Left colon (tissue), 2 donors: ENCODE data around the gene LRRC45. TPM values are rescaled to one million over a fixed set of nuclear protein-coding genes. Genes with fewer than 3 reads are reported as not detected.

Experiments
- ATAC-seq: fragments of 200-7000 bp; cut with Tn5 transposase; one replicate; pipeline ENCODE4 v1.9.1; 2020; ENCODE audit warnings: mild to moderate bottlenecking, moderate library complexity
- DNase-seq, 2 donors: peaks; one replicate each; pipeline ENCODE4 v3.0.0-alpha.2; 2020
- intact Hi-C, 2 donors: fragments of 100-400 bp; cut with DNase I in 1 of 2; cut with micrococcal nuclease in 1 of 2; formaldehyde crosslinking; loops; one replicate each; pipeline versions ENCODE4 v1.11.2 to v1.14.0; 2022; cut with DNase I, micrococcal nuclease
- total RNA-seq, 2 donors: library from RNA; stranded (reverse); fragmentation: NEBNext Ultra II Directional; extraction: Animal tissue kit (Norgen Biotek cat#: 25700); gene quantifications; one replicate each; pipeline ENCODE4 v1.2.1, GENCODE V29; 2021
- donor health status: DM: no; HTN: no; CAD: no.
- donor health status: DM: yes; HTN: yes; CAD: no.

Gene LRRC45
- total RNA-seq, 2 donors from 2014 or later = 14.2 to 20.8 TPM

DNA sequence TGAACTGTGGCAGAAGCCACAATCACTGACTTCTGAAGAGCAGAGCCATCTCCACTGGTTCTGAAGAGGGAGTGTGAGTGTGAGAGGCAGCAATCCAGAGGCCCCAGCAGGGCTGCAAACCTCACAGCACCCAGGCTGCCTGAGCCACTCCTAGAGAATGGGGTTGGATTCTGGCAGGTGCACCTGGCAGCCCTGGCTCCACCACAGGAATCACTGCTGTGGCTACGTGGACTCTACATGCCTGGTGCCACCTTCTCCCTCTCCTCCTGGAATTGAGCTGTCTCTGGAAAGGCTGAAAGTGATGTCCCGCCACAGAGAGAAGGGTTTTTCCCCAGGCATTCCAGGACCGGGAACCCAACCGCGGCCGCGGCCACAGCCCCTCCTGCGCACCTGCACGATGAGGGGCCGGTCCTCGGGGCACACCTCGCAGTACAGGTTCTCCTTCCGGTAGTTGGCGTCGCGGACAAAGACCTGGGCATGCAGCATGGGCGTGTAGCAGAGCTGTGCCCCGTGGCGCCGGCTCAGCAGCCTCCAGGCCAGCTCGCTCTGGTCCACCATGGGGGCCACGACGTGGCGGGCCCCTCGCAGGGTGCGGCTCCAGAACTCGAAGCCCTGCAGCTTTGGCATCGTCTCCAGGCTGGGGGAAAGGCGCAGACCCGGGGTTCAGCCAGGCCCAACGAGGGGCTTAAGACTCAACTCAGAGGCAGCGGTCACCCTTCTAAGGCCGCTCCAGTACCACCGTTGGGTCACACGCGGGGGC, 41.5 kb downstream of the LRRC45 start:
- DNase-seq = peak; percentile 52 to 68

DNA sequence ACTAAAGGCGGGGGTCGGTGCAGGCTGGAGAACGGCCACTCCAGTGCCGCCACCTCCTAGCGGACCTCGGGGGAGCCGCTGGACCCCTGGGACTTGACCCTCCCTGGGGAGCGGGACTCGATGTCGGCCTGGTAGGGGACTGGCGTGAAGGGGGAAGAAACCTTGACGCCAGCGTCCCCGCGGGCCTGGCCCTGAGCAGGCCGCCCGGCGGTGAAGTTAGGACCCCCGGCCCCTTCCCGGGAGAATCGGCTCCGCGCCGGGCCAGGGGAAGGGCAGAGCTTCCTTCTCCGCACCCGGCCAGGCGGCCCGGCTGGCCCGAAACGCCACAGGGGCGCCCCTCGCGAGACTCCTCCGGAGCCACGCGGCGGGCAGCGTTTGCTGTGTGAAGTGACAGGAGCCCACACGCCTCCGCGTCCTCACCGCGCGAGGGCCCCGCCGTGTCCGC, 42.1 kb downstream of the LRRC45 start:
- ATAC-seq (peak; percentile 33), DNase-seq (peak in 1 of 2 donors; percentile 32)
- intact Hi-C loops = no loop called here

More for the DNA sequence above, 41.5 kb downstream of the LRRC45 start:
- intact Hi-C loops = no loop called here
- peak; percentile 83 for ATAC-seq

DNA sequence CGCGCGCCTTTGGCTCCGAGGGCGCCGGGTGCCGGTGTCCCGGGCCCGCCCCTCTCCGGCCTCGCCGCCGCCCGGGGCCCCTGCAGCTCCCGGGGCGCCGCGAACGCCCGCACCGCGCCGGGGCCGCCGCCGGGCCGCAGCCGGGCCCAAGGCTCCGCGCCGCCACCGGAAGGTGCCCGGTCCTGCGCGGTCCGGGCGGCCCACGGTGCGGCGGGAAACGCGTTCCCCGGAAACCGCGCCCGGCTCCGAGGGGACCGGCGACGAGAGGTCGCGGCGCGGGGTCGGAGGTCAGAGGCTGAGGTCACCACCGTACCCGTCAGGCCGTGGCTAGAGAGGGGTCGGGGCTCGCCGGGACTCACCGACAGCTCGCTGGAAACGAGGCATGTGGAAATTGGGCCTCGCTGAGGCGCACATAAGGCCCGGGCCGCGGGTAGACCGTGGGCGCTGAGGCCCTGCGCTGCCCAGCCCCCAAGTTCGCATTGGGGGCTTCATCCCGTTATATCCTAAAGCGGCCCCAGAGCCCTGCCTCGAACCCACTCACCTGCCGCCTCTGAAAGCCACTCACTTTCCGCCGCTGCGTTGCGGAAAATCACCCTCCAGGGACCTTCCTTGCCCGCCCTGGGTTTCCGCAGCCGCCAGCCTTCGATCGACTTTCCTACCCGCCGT, 42.7 kb downstream of the LRRC45 start, which contains the start of gene DUS1L:
Gene DUS1L (minus strand): TSS at position 167 of the 666 bp plus-strand sequence. CDS start 745 bp downstream, outside the sequence.
- DNase-seq (peak in 1 of 2 donors; percentile 67), ATAC-seq (peak; percentile 69)
- intact Hi-C loops = no loop called here

DNA sequence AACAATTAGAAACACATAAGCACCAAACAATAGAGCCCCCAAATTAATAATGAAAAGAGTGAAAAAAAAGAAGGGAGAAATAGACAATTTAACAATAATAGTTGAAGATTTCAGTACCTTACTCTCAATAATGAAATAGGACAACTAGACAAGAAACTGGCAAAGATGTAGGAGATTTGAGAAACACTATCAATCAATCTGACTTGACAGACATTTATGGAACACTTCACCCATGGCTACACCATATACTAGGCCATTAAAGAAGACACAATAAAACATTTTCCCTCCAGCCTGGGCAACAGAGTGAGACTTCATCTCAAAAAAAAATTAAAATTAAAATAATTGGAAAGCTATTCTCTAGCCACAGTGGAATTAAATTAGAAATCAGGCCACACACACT, 47.5 kb downstream of the LRRC45 start:
- ATAC-seq (no peak), DNase-seq (no peak)
- intact Hi-C loops = no loop called here

DNA sequence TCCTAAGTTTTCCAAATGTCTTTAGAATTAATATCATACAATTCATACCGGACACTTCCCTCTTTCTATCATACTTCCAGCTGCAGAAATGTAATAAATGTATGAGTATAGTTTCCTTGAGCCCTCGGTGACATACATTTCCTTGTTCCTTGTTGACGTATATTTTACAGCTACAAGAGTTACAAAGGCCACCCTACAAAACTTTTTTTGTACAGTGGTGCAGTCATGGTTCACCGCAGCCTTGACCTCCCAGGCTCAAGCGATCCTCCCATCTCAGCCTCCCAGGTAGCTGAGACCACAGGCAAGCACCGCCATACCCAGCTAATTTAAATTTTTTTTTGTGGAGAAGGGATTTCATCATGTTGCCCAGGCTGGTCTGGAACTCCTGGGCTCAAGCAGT, 49.7 kb downstream of the LRRC45 start:
- intact Hi-C loops = no loop called here
- ATAC-seq (peak; percentile 94), DNase-seq (peak; percentile 54 to 65)

DNA sequence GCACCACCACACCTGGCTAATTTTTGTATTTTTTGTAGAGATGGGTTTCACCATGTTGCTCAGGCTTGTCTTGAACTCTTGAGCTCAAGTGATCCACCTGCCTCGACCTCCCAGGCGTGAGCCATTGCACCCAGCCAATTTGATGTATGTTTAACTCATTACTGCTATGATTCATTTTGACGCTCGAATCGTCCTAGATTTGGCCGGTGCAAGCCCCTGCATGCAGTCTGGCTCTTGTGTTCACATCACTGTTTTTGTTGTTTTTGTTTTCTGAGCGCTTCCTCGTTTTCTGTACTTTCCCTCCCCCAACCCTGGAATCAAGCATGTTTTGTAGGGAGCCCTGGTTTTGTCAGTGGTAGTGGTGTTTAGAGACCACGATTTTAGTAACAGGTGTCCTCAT, 50.3 kb downstream of the LRRC45 start:
- DNase-seq (no peak), ATAC-seq (no peak)
- intact Hi-C loops = no loop called here

DNA sequence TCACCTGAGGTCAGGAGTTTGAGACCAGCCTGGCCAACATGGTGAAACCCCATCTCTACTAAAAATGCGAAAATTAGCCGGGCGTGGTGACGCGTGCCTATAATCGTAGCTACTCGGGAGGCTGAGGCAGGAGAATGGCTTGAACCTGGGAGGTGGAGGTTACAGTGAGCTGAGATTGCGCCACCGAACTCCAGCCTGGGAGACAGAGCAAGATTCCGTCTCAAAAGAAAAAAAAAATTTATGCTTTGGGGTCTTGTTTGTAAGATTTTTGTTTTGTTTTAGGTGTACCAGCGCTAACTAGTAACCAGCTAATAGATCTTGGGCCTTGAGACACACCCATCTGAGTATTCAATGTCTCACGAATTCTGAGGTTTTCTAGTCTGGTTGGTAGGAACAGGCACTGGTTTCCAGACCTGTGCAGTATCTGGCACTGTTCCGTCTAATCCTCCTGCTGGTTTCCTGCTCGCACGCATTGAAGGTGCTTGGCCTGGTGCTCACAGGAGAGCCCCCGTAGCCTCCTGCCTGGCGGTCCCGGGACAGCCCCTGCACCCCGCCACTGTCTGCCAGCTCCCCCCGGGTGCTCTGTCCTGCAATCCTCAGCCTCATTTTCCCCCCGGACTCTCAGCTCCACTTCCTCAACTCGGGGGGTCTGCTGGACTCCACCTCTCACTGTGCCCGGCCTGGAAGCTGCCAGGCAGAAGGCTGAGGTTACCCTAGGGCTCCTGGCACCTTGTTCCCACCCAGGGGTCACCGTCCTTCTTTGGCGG, 53.1 kb downstream of the LRRC45 start:
- intact Hi-C loops = no loop called here
- ATAC-seq (no peak), DNase-seq (no peak)

DNA sequence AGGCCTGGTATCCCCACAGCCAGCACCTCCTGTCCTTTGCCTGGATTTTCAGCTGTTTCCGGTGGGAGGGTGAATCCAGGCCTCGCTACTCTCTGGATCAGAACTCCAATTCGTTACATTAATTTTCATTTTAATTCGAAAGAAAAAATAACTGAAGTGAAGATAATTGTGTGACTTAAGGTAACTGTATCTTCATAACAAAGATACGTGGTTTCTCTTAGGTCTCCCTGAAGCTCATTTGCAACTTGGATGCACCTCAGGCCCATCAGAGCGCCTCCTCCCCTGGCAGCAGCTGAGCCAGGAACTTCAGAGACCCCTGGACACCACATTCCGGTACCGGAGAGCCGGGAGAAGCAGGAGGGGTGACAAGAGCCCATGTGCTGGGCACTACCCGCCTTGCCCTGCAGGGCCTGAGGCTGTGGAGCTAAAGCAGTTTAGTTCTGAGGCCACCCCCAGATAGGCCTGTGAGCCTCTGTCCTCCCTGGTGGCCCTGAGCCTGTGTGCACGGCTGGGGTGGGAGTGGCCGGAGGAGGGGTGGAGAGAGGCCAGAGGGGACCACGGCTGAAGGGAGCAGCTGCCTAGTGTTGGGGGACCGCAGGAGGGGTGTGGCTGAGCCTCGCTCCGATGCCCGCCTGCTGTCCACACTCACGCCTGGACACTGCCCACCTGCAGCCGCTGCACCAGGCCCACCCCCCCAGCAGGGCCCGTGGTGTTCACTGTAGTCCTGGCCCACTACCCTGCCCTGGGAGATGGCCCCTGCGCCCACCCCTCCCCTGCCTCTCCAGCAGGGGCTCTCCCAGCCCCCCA, 53.9 kb downstream of the LRRC45 start:
- no peak for ATAC-seq
- DNase-seq = no peak
- intact Hi-C loops = no loop called here

DNA sequence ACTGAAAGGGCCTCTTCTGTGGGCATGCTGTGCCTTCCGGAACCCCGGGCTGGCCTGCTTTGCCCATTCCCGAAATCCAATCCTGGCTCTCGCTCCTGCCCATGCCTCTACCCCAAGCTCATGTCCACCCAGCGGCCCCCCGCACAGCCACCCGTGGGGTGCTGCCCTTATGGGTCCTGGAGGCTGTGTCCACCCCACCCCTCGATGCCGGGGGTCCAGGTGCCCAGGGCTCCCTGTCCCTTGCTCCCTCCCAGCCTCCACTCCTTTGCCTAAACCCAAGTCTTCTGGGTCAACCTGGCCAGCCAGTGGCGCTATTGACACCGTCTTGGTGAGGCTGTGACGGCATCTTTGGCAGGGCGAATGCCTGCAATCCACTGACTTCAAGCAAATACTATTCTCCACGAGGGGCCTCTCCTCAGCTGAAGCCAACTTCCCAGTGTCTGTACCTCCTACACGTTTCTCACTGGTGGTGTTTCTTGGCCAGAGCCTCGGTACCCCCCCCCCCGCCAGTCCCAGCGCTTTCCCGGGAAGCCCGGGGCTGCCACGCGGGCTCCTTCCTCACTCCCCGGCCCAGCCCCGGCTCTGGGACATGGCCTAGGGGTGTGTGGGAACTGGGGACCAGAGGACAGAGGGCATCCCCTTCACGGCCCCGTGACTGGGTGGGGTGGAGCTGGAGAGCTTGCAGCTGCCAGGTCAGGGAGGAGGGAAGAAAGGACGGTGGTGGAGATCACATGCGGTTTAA, 54.7 kb downstream of the LRRC45 start:
- no peak for ATAC-seq
- no peak for DNase-seq
- intact Hi-C loops = no loop called here

DNA sequence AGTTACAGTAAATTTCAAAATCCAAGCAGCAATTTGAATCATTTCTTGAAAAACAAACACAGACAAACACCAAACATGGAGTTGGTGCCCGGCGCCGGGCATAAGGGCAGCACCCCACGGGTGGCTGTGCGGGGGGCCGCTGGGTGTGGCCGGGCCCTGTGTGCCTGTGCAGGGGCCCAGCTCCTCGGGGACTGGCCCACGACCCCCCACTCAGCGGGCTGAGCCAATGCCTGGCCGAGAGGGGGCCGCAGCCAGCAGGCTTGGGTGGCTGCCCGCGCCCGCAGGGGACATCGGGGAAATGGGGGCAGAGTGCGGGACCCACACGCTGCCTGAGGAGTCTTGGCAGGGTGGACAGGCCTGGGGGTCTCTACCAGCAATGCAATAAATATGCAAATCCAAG, 55.3 kb downstream of the LRRC45 start:
- ATAC-seq (no peak), DNase-seq (no peak)
- intact Hi-C loops = no loop called here

DNA sequence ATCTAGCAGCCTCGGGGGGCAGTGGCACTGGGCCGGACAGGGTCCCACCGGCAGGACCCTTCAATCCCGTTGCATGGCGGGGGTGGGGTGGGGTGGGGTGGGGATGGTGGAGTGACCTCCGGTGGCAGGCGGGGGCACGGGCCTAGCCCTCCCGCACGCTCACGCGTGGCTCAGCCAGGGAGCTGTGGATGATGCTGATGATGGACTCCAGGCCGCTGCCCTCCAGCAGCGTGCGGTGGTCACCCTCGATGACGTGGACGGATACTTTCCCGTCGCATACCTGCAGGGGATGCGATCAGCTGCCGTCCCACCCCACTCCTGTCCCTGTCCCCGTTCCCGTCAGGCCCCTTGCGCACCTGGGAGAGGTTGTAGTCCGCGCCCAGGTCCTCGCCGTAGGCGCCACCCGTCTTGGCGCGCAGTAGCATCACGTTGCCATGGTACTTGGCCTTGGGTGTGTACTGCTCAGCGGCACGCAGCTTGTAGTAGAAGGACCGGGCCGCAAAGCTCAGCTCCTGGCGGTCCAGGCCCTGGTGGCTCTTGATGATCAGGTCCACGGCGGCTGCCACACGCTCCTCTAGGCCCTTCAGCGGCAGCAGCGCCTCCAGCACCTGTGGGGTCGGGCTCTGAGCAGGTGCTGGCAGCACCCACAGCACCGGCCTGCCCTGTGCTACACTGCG, 56.0 kb downstream of the LRRC45 start:
- ATAC-seq = no peak
- intact Hi-C loops = no loop called here
- DNase-seq = no peak

DNA sequence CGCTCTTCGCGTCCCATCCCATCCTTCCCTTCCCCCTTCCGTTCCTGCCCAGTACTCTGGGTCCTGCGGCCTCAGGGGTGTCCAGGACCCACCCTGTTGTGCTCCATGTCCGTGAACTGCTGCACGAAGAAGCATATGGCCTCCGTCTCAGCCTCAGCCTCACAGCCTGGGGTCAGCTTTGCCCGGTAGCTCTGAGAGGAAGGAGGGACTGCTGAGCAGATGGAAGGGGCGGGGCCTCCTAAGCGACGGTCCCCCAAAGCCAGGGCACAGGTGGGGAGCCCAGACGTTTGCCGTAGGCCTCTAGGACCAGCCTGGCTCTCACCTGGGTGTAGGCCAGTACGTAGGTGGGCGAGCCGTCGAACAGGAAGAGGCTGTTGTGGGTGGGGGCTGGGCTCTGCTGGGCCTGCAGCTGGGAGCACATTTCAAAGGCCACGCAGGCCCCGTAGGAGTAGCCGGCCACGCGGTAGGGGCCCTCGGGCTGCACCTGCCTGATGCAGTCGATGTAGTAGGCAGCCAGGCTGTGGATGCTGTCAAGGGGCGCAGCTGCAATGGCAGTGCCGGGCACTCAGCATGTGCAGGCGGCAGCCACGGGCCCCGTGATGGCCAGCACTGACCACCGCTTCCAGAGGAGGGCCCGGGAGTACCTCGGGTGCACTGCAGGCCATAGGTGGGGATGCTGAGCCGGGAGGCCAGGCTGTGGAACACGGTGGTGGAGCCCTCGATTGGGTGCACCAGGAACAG, 57.1 kb downstream of the LRRC45 start:
- no peak for ATAC-seq
- intact Hi-C loops = no loop called here
- no peak for DNase-seq

Other genes starting within 250 kb of the LRRC45 start
- under 1 TPM; 0.14 to 0.67 TPM for gene GCGR, start 219.2 kb upstream of the LRRC45 start, total RNA-seq
- gene MCRIP1, start 190.0 kb upstream of the LRRC45 start, total RNA-seq = 10 to 100 TPM; 16.4 to 30.4 TPM
- gene PPP1R27, start 188.3 kb upstream of the LRRC45 start, total RNA-seq = not detected
- gene P4HB, start 162.8 kb upstream of the LRRC45 start, total RNA-seq = 100 to 1,000 TPM; 560 to 669 TPM
- gene ARHGDIA, start 152.0 kb upstream of the LRRC45 start, total RNA-seq = 100 to 1,000 TPM; 447 to 500 TPM
- 10 to 100 TPM; 43.9 to 69.8 TPM for gene ALYREF, start 131.7 kb upstream of the LRRC45 start, total RNA-seq
- gene ANAPC11, start 131.6 kb upstream of the LRRC45 start, total RNA-seq = 10 to 100 TPM; 83.6 to 88.6 TPM
- under 1 TPM in 1 of 2 donors, not detected in 1; 0.11 TPM for gene NPB, start 121.1 kb upstream of the LRRC45 start, total RNA-seq
- 10 to 100 TPM; 49.9 to 68.9 TPM for gene PCYT2, start 111.9 kb upstream of the LRRC45 start, total RNA-seq
- gene SIRT7, start 105.1 kb upstream of the LRRC45 start, total RNA-seq = 10 to 100 TPM; 63.2 to 67.5 TPM
- gene MAFG, start 95.6 kb upstream of the LRRC45 start, total RNA-seq = 10 to 100 TPM; 17.8 to 19.7 TPM
- 10 to 100 TPM; 40.2 to 55.6 TPM for gene PYCR1, start 86.0 kb upstream of the LRRC45 start, total RNA-seq
- under 1 TPM in 1 of 2 donors, not detected in 1; 0.17 TPM for gene MYADML2, start 76.1 kb upstream of the LRRC45 start, total RNA-seq
- not detected for gene NOTUM, start 62.1 kb upstream of the LRRC45 start, total RNA-seq
- 10 to 100 TPM; 29.8 to 35.9 TPM for gene ASPSCR1, start 45.7 kb upstream of the LRRC45 start, total RNA-seq
- 100 to 1,000 TPM in 1 of 2 donors, 10 to 100 TPM in 1; 83.3 to 127 TPM for gene CENPX, start 427 bp upstream of the LRRC45 start, total RNA-seq
- 1 to 10 TPM; 4.2 to 9.0 TPM for gene RAC3, start 8.4 kb downstream of the LRRC45 start, total RNA-seq
- gene DCXR, start 14.4 kb downstream of the LRRC45 start, total RNA-seq = 100 to 1,000 TPM; 111 to 137 TPM
- 10 to 100 TPM; 31.5 to 32.3 TPM for gene RFNG, start 28.5 kb downstream of the LRRC45 start, total RNA-seq
- gene GPS1, start 28.6 kb downstream of the LRRC45 start, total RNA-seq = 10 to 100 TPM; 80.7 to 87.4 TPM
- 100 to 1,000 TPM; 127 to 146 TPM for gene DUS1L, start 42.5 kb downstream of the LRRC45 start, total RNA-seq
- 100 to 1,000 TPM in 1 of 2 donors, 10 to 100 TPM in 1; 89.0 to 171 TPM for gene FASN, start 74.9 kb downstream of the LRRC45 start, total RNA-seq
- 10 to 100 TPM; 29.6 to 53.4 TPM for gene CCDC57, start 189.5 kb downstream of the LRRC45 start, total RNA-seq
- 100 to 1,000 TPM; 112 to 168 TPM for gene SLC16A3, start 205.7 kb downstream of the LRRC45 start, total RNA-seq